GM04503 (cell line): ENCODE measurements around the gene STPG2.
"Not testable (repeated sequence)": the region's sequence is repeated elsewhere in the genome, so short reads cannot be mapped to it uniquely, and the experiment has no call there.

Source experiments
- DNase-seq: peaks from one replicate; pipeline ENCODE4 v3.0.0-alpha.2; 2012; ENCODE audit warnings: low read depth

STPG2 gene

DNA sequence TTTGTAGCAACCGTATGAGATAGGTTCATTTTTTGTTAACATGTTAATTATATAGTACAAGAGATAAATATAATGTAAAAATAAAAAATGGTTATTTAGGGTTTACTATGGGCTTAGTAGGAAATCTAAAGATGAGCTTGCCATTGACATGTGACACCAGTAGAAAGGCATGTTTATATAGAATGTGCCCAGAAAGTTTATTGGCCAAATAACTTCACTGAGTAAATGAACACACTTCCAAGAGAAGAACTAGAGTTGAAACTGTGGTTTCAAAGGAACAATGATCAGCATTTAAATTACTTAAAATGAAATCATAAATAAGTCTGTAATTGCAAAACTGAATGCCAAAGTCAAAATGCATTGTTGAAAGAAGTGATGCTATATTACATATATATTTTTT lies 503.3 kb downstream of the STPG2 start:
- DNase-seq, result no peak

DNA sequence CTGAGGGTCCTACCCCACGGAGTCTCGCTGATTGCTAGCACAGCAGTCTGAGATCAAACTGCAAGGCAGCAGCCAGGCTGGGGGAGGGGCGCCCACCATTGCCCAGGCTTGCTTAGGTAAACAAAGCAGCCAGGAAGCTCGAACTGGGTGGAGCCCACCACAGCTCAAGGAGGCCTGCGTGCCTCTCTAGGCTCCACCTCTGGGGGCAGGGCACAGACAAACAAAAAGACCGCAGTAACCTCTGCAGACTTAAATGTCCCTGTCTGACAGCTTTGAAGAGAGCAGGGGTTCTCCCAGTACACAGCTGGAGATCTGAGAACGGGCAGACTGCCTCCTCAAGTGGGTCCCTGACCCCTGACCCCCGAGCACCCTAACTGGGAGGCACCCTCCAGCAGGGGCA lies 509.4 kb downstream of the STPG2 start:
- DNase-seq, result not testable (repeated sequence)

DNA sequence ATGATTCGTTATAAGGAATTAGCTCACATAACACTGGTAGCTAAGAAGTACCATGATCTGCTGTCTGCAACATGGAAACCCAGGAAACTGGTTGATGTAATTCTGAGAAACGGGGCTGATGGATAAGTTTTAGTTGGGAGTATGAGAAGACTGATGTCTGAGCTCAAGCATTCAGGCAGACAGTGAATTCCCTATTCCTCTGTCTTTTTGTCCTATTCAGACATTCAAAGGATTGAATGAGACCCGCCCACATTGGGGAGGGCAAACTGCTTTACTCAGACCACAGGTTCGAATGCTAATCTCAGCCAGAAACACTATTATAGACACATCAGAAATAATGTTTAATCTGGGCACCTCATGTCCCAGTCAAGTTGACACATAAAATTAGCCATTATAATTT lies 515.5 kb downstream of the STPG2 start:
- DNase-seq, result no peak

DNA sequence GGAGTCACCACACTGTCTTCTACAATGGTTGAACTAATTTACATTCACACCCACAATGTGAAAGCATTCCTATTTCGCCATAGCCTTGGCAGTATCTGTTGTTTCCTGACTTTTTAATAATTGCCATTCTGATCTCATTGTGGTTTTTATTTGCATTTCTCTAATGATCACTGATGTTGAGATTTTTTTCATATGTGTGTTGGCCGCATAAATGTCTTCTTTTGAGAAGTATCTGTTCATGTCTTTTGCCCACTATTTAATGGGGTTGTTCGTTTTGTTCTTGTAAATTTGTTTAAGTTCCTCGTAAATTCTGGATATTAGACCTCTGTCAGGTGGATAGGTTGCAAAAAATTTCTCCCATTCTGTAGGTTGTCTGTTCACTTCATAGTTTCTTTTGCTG lies 519.1 kb downstream of the STPG2 start:
- no peak for DNase-seq

DNA sequence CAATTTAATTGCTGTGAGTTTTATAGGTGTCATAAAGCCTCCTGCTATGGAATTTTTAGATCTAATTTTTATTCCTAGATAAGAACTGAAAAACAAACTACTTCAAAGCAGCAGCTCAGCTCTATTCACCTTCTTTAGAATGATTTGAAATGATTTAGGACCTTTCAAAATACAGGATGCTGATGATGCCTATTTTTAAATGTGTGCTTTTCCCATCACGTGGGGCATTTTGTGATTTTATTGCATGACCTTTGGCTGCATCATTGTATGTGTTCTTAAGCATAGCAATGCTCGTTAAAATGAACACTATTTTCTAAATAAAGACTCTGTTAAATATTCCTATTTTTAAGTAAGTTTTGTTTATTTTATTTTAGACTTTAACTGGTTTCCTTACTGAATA lies 537.3 kb downstream of the STPG2 start:
- DNase-seq, result no peak

DNA sequence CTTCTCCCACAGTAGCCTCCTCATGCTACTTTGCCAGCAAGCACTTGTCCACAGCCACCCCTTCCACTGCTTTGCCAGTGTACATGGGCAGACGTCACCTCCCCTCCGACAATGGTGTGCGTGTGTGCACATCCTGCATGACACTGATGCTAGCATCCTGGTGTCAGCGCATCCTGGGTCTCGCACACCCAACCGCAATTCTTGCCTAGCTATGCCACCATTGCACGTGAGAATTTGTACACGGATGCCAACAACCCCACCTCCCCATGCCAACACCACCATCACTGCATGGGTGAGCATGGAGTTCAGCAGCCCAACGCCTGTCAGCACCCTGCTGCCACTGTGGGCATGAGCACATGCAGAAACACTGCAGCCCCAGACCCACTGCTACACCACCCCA lies 550.0 kb downstream of the STPG2 start:
- no peak for DNase-seq

DNA sequence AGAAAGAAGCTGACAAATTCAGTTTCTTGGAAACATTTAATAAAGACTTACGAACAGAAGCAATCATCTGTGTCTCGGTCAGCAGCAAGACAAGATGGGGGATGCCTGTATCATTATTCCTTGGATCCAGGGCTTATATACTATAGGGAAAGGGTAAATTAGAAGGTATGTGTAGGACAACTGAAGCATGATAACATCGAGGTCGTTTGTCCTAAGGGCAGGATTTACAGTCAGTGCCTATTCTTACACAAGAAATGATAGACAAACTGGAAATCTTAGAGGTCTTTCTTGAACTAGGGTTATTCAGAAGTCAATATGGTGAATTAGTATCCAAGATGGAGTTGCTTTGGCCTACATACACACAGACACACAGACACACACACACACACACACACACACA lies 553.0 kb downstream of the STPG2 start:
- DNase-seq, result no peak

DNA sequence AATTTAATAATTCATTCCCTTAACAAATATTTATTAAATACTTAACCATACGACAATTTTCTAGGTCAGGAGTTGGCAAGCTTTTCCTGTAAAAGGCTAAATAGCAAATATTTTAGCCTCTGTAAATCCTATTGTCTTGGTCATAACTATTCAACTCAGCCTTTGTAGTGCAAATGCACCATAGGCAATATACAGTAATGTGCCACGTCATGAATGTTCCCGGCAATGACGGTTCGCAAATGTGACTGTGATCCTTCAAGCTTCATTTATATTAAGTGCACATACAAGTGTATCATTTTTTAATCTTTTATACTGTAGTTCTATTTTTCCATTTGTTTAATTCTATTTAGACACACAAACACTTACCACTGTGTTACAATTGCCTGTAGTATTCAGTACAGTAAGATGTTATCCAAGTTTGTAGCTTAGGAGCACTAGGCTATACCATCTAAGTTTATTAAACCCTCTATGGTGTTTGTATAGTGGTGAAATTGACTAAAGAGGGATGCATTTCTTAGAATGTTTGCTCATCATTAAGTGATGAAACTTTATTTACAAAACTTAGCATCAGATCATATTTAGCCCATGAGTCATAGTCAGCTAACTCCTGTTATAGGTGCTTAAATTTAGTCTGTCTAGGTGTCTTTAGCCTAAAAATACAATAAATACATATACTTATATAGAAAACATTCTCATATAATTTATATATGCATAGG lies 553.6 kb downstream of the STPG2 start:
- DNase-seq, result no peak

DNA sequence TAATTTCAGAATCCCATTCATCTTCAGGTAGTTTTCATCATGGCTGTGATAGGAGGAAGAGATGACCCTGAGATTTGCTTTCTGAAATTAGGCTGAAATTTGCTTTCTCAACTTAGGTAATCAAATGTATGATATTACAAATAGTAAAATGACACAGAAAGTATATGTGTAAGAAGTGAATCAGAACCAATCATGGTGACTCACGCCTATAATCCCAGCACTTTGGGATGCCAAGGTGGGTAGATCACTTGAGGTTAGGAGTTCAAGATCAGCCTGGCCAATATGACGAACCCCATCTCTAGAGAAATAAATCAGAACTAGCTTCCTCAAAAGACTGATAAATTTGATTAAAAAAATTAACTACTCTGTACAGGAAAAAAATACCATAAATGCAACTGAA lies 555.4 kb downstream of the STPG2 start:
- DNase-seq, result no peak

DNA sequence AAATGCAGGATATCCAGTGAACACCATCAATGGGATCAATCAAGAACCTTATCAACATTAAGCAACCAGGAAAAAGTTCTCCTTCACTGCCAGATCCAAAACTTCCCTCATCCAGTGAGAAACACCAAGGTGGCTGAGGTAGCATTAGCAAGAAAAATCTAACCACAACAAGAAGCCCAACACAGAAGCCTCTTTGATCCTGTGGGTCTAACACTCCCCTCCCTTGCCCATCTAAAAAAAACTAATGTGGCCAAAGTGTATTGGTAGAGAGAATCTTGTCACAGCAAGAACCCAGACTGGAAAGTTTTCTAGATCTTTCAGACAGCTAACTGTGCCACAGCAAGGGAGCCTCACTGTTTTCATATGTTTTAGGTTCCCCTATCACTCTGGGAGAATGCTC lies 558.0 kb downstream of the STPG2 start:
- DNase-seq, result no peak

DNA sequence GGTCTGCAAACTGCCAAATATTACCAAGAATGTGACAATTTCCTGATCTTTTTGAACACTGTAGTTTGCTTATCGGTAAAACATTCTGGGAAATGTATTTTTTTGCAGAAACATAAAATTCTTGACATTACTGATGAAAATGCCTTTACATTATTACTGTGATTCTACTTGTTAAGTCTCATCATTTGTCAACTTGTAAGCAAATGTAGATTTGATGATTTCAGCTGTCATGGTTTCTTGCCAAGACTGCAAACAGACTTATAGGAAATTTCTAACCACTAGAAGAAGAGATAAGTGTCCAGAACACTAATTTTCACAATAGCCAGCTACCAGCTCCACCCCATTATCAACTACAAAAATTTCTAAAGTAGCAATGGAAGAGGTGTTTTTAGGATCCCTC lies 560.4 kb downstream of the STPG2 start:
- no peak for DNase-seq

DNA sequence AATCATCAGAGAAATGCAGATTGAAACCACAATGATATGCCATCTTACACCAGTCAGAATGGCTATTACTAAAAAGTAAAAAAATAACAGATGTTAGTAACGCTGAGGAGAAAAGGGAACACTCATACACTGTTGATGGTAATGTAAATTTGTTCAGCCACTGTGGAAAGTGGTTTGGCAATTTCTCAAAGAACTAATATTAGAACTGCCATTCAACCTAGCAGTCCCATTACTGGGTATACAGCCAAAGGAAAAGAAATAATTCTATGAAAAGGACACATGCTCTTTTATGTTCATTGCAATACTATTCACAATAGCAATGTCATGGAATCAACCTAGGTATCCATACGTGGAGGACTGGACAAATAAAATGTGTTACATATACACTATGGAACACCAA lies 566.3 kb downstream of the STPG2 start:
- DNase-seq, result no peak

DNA sequence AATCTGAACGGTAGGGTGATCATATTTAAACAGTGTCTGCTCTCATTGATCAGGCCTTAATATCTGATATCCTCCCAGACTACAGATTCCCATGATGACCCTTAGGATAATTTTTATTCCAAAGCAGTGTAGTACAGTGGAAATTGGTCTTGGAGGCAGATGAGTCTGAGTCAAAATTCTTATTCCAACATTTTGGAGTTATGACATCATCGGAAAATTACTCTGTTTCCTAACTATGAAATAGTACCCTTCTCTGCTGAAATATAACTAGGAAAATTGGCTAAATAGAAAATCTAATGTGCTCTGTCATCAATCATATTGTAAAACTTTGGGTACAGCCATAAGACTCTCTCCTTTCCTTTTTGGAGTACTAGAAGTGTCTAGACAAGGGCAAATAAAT lies 583.3 kb downstream of the STPG2 start:
- no peak for DNase-seq

DNA sequence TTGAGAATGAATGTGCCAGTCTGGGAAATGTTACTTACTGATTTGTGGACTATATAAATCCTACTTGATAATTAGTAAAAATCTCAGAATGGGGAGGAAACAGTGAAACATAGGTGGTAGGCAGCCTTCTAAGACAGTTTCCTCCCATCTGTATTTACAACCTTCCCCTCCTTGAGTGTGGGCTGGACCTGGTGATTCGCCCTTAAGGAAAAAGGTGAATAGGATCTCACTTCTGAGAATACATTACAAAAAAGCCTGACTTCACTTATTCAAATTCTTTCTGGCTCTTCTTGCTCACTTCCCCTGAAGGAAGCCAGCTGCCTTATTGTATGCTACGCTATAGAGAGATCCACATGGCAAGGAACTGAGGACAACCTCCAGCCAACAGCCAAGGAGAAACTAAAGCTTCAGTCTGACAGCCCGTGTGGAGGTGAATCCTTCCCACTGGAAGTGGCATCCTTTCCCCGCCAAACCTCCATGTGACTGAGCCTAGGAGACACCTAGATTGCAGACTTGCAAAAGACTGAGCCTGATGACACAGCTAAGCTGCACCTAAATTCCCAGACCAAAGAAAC lies 585.0 kb downstream of the STPG2 start:
- no peak for DNase-seq

DNA sequence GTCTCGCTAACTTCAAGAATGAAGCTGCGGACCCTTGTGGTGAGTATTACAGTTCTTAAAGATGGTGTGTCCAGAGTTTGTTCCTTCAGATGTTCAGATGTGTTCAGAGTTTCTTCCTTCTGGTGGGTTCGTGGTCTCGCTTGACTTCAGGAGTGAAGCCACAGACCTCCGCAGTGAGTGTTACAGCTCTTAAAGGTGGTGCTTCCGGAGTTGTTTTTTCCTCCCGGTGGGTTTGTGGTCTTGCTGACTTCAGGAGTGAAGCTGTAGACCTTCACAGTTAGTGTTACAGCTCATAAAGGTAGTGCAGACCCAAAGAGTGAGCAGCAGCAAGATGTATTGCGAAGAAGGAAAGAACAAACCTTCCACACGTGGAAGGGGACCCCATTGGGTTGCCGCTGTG lies 592.6 kb downstream of the STPG2 start:
- DNase-seq, result not testable (repeated sequence)

DNA sequence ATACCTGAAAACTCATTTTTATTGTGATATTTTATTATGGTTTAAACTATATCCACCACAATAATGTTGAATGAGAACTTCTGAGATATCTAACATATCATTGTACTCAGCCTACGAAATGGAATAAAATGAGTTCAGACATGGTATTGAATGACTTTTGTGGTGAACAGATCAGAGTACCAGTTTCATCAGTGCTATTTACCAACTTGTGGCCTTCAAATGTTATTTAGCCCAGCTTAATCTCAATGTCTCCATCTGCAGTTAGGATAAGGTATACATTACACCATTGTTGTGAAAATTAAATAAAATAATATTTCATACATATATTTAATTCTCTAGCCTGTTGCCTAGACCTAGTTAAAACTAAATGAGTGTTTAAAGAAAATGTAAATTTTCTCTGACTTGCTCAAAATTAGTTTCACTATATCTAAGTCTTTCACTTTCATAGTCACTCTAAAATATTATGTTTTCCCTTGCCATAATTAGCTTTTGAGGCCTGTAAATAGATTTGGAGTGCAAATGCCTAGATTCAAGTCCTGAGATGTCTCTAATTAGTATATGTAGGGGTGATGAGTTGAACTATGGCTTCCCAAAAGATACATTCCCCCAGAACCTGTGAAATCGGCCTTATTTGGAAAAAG lies 594.2 kb downstream of the STPG2 start:
- no peak for DNase-seq

DNA sequence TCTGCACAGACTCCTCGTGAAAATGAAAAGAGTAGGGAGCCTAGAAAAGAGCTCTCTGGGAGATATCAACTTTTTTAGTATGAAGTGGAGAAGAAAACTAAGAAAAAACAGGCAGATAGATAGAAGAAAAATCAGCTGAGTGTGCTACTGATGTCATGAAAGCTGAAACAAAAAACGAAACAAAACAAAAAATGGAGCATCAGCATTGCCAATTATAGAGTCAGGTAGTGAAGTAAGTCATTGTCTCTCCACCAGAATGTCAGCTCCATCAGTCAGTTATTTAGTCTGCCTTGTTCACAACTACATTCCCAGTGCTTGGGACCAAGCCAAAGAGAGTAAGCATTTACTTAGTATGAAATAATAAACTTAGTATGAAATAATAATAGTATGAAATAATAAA lies 595.1 kb downstream of the STPG2 start:
- no peak for DNase-seq

DNA sequence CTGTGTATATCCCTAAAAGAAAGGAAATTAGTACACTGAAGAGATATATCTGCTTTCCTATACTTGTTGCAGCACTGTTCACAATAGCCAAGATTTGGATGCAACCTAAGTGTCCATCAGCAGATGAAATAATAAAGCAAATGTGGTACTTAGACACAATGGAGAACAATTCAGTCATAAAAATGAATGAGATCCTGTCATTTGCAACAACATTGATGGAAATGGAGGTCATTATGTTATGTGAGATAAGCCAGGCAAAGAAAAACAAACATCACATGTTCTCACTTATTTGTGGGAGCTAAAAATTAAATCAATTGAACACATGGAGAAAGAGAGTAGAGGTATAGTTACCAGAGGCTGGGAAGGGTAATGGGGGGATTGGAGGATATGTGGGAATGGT lies 611.9 kb downstream of the STPG2 start:
- no peak for DNase-seq

DNA sequence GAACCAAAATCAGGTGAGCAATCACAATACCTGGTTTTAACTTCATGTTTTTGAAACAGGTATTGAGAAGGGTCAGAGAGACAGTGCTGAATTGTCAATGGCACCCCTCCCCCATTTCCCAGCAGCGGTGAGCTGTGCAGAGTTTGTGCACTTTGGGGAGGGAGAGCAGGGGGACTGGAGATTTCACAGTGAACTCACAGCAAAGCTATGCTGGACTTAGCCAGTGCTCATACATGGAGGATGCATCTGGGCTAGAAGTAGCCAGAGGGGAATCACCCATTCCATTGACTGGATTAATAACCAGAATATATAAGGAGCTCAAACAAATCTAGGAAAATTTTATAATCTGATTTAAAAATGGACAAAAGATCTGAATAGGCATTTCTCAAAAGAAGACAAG lies 612.6 kb downstream of the STPG2 start:
- DNase-seq, result no peak

DNA sequence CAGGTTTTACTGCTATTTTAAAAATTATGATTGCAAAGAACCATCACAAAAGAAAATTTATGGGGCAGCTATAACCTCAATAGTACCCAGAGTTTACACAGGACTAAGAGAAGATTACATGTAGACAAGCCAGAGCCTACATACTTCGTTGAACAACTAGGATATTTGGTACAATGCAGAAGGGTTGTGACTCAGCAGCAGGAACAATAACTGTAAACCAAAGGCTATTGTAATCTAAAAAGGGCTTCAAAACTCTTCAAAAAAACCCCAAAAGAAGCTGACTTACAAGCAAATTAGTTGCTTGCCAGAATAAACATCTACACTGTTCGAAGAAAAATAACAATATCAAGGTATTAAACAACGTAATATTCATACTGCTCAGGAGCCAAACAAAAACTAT lies 618.0 kb downstream of the STPG2 start:
- no peak for DNase-seq

DNA sequence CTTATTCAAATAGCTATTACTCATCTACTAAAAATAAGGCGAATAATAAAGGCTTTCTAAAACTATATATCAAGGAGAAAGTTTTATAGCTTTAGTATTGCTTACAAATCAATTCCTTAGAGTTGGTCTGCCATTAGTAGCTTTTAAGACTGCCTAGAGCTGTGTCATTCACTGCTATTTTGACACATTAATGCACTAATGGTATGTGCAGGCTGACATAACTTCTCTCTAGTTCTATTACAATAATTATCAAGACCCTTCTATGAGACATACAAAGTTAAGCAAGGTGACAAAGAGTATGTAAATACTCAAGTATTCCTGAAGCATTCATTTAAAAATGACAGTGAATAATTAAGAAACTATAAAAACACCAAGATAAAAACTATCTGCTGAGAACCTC lies 625.3 kb downstream of the STPG2 start:
- DNase-seq, result no peak

DNA sequence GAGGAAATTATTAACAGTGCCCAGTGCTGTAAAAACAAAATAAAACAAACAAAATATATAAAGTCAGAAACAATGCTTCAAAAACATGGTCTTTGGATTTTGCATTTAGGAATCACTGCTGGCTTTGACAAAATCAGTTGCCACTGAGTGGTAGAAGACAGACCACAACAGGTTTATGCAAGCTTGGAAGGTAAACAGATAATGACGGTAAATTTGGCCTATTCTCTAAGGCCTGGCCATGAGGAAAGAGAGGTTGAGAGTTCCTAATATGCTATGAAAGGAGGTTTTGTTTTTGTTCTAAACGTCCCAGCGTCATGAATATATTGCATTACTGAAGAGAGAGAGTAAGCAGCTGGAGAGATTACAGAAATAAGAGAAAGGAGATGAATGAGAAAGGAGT lies 629.4 kb downstream of the STPG2 start:
- no peak for DNase-seq
